ENCODE results near the gene WASF3.
A peak's percentile ranks its signal among the peaks of the same experiment; 100 is the strongest.

Gene WASF3

GRCh38 chr13:26697069-26697955 lies 139.8 kb downstream of the WASF3 start:
- Histone ChIP-seq H3K27me3 (ENCODE audit: control insufficient read depth, insufficient read depth, low read length) (peaks cover 5% of the 10 kb centered on the region), H3K4me3 (ENCODE audit: low read depth, low read length) (no peak overlapping the region), H3K27ac (ENCODE audit: low read depth, low read length) (no peak overlapping the region), H3K36me3 (ENCODE audit: control insufficient read depth, insufficient read depth, low read length) (no peaks in the 10 kb centered on the region), H3K4me1 (ENCODE audit: control insufficient read depth, insufficient read depth, low read length) (peaks cover 6% of the 10 kb centered on the region), H3K9me3 (ENCODE audit: control insufficient read depth, insufficient read depth, low read length) (no peaks in the 10 kb centered on the region), H3K9ac (ENCODE audit: low read depth, low read length) (no peak overlapping the region)

GRCh38 chr13:26698392-26699196 lies 141.1 kb downstream of the WASF3 start:
- Histone ChIP-seq H3K4me1 (ENCODE audit: control insufficient read depth, insufficient read depth, low read length) (peaks cover 6% of the 10 kb centered on the region), H3K36me3 (ENCODE audit: control insufficient read depth, insufficient read depth, low read length) (no peaks in the 10 kb centered on the region), H3K27me3 (ENCODE audit: control insufficient read depth, insufficient read depth, low read length) (peaks cover 5% of the 10 kb centered on the region), H3K9ac (ENCODE audit: low read depth, low read length) (no peak overlapping the region), H3K9me3 (ENCODE audit: control insufficient read depth, insufficient read depth, low read length) (no peaks in the 10 kb centered on the region), H3K27ac (ENCODE audit: low read depth, low read length) (no peak overlapping the region), H3K4me3 (ENCODE audit: low read depth, low read length) (peak overlapping the region; percentile 37; the same call in 1 of the 2 replicates)

- H3K9me3 ChIP-seq (ENCODE audit: control insufficient read depth, insufficient read depth, low read length) = no peaks in the 10 kb centered on the region
- H3K36me3 ChIP-seq (ENCODE audit: control insufficient read depth, insufficient read depth, low read length) = no peaks in the 10 kb centered on the region
- H3K27ac ChIP-seq (ENCODE audit: low read depth, low read length) = no peak overlapping the region
- H3K4me1 ChIP-seq (ENCODE audit: control insufficient read depth, insufficient read depth, low read length) = peaks cover 6% of the 10 kb centered on the region
- H3K27me3 ChIP-seq (ENCODE audit: control insufficient read depth, insufficient read depth, low read length) = peaks cover 5% of the 10 kb centered on the region
- no peak overlapping the region for H3K4me3 ChIP-seq (ENCODE audit: low read depth, low read length)
- no peak overlapping the region for H3K9ac ChIP-seq (ENCODE audit: low read depth, low read length)
Measured at GRCh38 chr13:26699197-26699490, 141.7 kb downstream of the WASF3 start.

GRCh38 chr13:26705536-26705935 lies 148.1 kb downstream of the WASF3 start:
- no peaks in the 10 kb centered on the region for H3K9me3 ChIP-seq (ENCODE audit: control insufficient read depth, insufficient read depth, low read length)
- H3K27ac ChIP-seq (ENCODE audit: low read depth, low read length) = no peak overlapping the region
- H3K9ac ChIP-seq (ENCODE audit: low read depth, low read length) = no peak overlapping the region
- H3K36me3 ChIP-seq (ENCODE audit: control insufficient read depth, insufficient read depth, low read length) = no peaks in the 10 kb centered on the region
- no peak overlapping the region for H3K4me3 ChIP-seq (ENCODE audit: low read depth, low read length)
- 0 out of 2 replicates have a peak, but pooled peaks cover 4% of the 10 kb centered on the region for H3K27me3 ChIP-seq (ENCODE audit: control insufficient read depth, insufficient read depth, low read length)
- peaks cover 6% of the 10 kb centered on the region; the same call in 1 of the 2 replicates for H3K4me1 ChIP-seq (ENCODE audit: control insufficient read depth, insufficient read depth, low read length)

GRCh38 chr13:26706381-26706780 lies 148.9 kb downstream of the WASF3 start:
- no peak overlapping the region for H3K4me3 ChIP-seq (ENCODE audit: low read depth, low read length)
- no peak overlapping the region for H3K9ac ChIP-seq (ENCODE audit: low read depth, low read length)
- H3K4me1 ChIP-seq (ENCODE audit: control insufficient read depth, insufficient read depth, low read length) = peaks cover 6% of the 10 kb centered on the region; the same call in 1 of the 2 replicates
- H3K36me3 ChIP-seq (ENCODE audit: control insufficient read depth, insufficient read depth, low read length) = no peaks in the 10 kb centered on the region
- 0 out of 2 replicates have a peak, but pooled peaks cover 4% of the 10 kb centered on the region for H3K27me3 ChIP-seq (ENCODE audit: control insufficient read depth, insufficient read depth, low read length)
- H3K9me3 ChIP-seq (ENCODE audit: control insufficient read depth, insufficient read depth, low read length) = no peaks in the 10 kb centered on the region
- H3K27ac ChIP-seq (ENCODE audit: low read depth, low read length) = no peak overlapping the region

GRCh38 chr13:26707122-26708006 lies 149.9 kb downstream of the WASF3 start:
- Histone ChIP-seq H3K9ac (ENCODE audit: low read depth, low read length) (no peak overlapping the region), H3K4me3 (ENCODE audit: low read depth, low read length) (no peak overlapping the region), H3K27ac (ENCODE audit: low read depth, low read length) (no peak overlapping the region), H3K36me3 (ENCODE audit: control insufficient read depth, insufficient read depth, low read length) (no peaks in the 10 kb centered on the region), H3K27me3 (ENCODE audit: control insufficient read depth, insufficient read depth, low read length) (0 out of 2 replicates have a peak, but pooled peaks cover 4% of the 10 kb centered on the region), H3K9me3 (ENCODE audit: control insufficient read depth, insufficient read depth, low read length) (no peaks in the 10 kb centered on the region), H3K4me1 (ENCODE audit: control insufficient read depth, insufficient read depth, low read length) (peaks cover 6% of the 10 kb centered on the region; the same call in 1 of the 2 replicates)

- 0 out of 2 replicates have a peak, but pooled peaks cover 3% of the 10 kb centered on the region for H3K9me3 ChIP-seq (ENCODE audit: control insufficient read depth, insufficient read depth, low read length)
- H3K27ac ChIP-seq (ENCODE audit: low read depth, low read length) = no peak overlapping the region
- no peak overlapping the region for H3K9ac ChIP-seq (ENCODE audit: low read depth, low read length)
- H3K4me1 ChIP-seq (ENCODE audit: control insufficient read depth, insufficient read depth, low read length) = peaks cover 6% of the 10 kb centered on the region; the same call in 1 of the 2 replicates
- no peak overlapping the region for H3K4me3 ChIP-seq (ENCODE audit: low read depth, low read length)
- no peaks in the 10 kb centered on the region for H3K36me3 ChIP-seq (ENCODE audit: control insufficient read depth, insufficient read depth, low read length)
- 0 out of 2 replicates have a peak, but pooled peaks cover 4% of the 10 kb centered on the region for H3K27me3 ChIP-seq (ENCODE audit: control insufficient read depth, insufficient read depth, low read length)
Measured at GRCh38 chr13:26708007-26708297, 150.5 kb downstream of the WASF3 start.

- H3K27me3 ChIP-seq (ENCODE audit: control insufficient read depth, insufficient read depth, low read length) = 0 out of 2 replicates have a peak, but pooled peaks cover 4% of the 10 kb centered on the region
- no peak overlapping the region for H3K4me3 ChIP-seq (ENCODE audit: low read depth, low read length)
- H3K27ac ChIP-seq (ENCODE audit: low read depth, low read length) = no peak overlapping the region
- H3K36me3 ChIP-seq (ENCODE audit: control insufficient read depth, insufficient read depth, low read length) = no peaks in the 10 kb centered on the region
- H3K9me3 ChIP-seq (ENCODE audit: control insufficient read depth, insufficient read depth, low read length) = 0 out of 2 replicates have a peak, but pooled peaks cover 3% of the 10 kb centered on the region
- H3K4me1 ChIP-seq (ENCODE audit: control insufficient read depth, insufficient read depth, low read length) = peaks cover 6% of the 10 kb centered on the region; the same call in 1 of the 2 replicates
- H3K9ac ChIP-seq (ENCODE audit: low read depth, low read length) = no peak overlapping the region
Measured at GRCh38 chr13:26709461-26709860, 152.0 kb downstream of the WASF3 start.

- H3K36me3 ChIP-seq (ENCODE audit: control insufficient read depth, insufficient read depth, low read length) = no peaks in the 10 kb centered on the region
- 0 out of 2 replicates have a peak overlapping the region, but pooled peaks have one; percentile 16 for H3K4me3 ChIP-seq (ENCODE audit: low read depth, low read length)
- no peak overlapping the region for H3K27ac ChIP-seq (ENCODE audit: low read depth, low read length)
- peaks cover 6% of the 10 kb centered on the region; the same call in 1 of the 2 replicates for H3K4me1 ChIP-seq (ENCODE audit: control insufficient read depth, insufficient read depth, low read length)
- H3K27me3 ChIP-seq (ENCODE audit: control insufficient read depth, insufficient read depth, low read length) = 0 out of 2 replicates have a peak, but pooled peaks cover 4% of the 10 kb centered on the region
- H3K9ac ChIP-seq (ENCODE audit: low read depth, low read length) = no peak overlapping the region
- H3K9me3 ChIP-seq (ENCODE audit: control insufficient read depth, insufficient read depth, low read length) = 0 out of 2 replicates have a peak, but pooled peaks cover 3% of the 10 kb centered on the region
Measured at GRCh38 chr13:26710166-26710565, 152.7 kb downstream of the WASF3 start.

GRCh38 chr13:26711211-26711610 lies 153.7 kb downstream of the WASF3 start:
- no peaks in the 10 kb centered on the region for H3K36me3 ChIP-seq (ENCODE audit: control insufficient read depth, insufficient read depth, low read length)
- H3K4me1 ChIP-seq (ENCODE audit: control insufficient read depth, insufficient read depth, low read length) = peaks cover 6% of the 10 kb centered on the region; the same call in 1 of the 2 replicates
- H3K9me3 ChIP-seq (ENCODE audit: control insufficient read depth, insufficient read depth, low read length) = 0 out of 2 replicates have a peak, but pooled peaks cover 3% of the 10 kb centered on the region
- H3K9ac ChIP-seq (ENCODE audit: low read depth, low read length) = no peak overlapping the region
- no peak overlapping the region for H3K27ac ChIP-seq (ENCODE audit: low read depth, low read length)
- 0 out of 2 replicates have a peak, but pooled peaks cover 4% of the 10 kb centered on the region for H3K27me3 ChIP-seq (ENCODE audit: control insufficient read depth, insufficient read depth, low read length)
- no peak overlapping the region for H3K4me3 ChIP-seq (ENCODE audit: low read depth, low read length)

Measured in HUES48 (cell line).